ENCODE results near the gene RALA. TPM values are rescaled to one million over a fixed set of nuclear protein-coding genes. Genes with fewer than 3 reads are reported as not detected.

The RALA gene
- total RNA-seq, 1 experiment from 2014 or later = 27.3 TPM

DNA sequence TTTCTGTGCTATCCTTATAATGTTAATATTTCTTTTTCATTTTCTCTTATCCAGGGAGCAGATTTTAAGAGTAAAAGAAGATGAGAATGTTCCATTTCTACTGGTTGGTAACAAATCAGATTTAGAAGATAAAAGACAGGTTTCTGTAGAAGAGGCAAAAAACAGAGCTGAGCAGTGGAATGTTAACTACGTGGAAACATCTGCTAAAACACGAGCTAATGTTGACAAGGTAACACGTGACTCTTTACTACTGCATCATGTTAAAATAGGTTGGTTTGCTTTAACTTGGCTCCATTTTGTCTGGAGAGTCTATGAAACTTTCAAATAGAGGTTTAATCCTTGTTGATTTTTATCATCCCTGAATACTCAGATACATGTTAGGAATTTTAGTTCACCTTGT lies 73.3 kb downstream of the RALA start:
- no peak overlapping the region for H3K4me3 ChIP-seq (replicated peaks in 1 of 2; ENCODE audit: low read depth in 1 of 2, low read length in 2 of 2)
- DNase-seq (ENCODE audit: low read depth, low spot score) (no peak), ATAC-seq (no peak)
- intact Hi-C loops (cut with micrococcal nuclease) = no loop called here
- RAD21 ChIA-PET (ENCODE audit: low non-redundant PET in 1 of 2, low total read pairs in 2 of 2, uncharacterized antibody in 2 of 2, unreplicated experiment in 2 of 2) = no interaction called here
- peaks cover 5 to 7% of the 10 kb centered on the region in 2 experiments for H3K4me1 ChIP-seq (ENCODE audit: control insufficient read depth in 1 of 2, insufficient read depth in 2 of 2, low read length in 2 of 2)
- H4K20me1 ChIP-seq (ENCODE audit: insufficient read depth) = no peaks in the 10 kb centered on the region
- H3K27ac ChIP-seq (ENCODE audit: low read depth, low read length) = no peak overlapping the region
- no peaks in the 10 kb centered on the region for H3K36me3 ChIP-seq (ENCODE audit: control insufficient read depth in 1 of 2, insufficient read depth in 2 of 2, low read length in 2 of 2)
- H3K27me3 ChIP-seq (ENCODE audit: insufficient read depth, low read length) = no peaks in the 10 kb centered on the region
- CTCF ChIA-PET = no interaction called here
- H2AFZ ChIP-seq (ENCODE audit: low read depth, low read length, poor library complexity, severe bottlenecking) = no peak overlapping the region
- H3K9ac ChIP-seq (ENCODE audit: low read length) = no peak overlapping the region
- POLR2A ChIA-PET = no interaction called here
- H3K9me2 ChIP-seq (ENCODE audit: insufficient read depth) = no peaks in the 10 kb centered on the region
- TF ChIP-seq SP1 (IDR thresholded peaks at IDR 0.05; ENCODE audit: low read depth) = no peak
- no peak for TF ChIP-seq JUND (IDR thresholded peaks at IDR 0.05)
- no peak for TF ChIP-seq EZH2 (IDR thresholded peaks at IDR 0.05)
- TF ChIP-seq POLR2AphosphoS5 (IDR thresholded peaks at IDR 0.05; ENCODE audit: low read depth, low read length) = no peak
- no peak for TF ChIP-seq ELF1 (IDR thresholded peaks at IDR 0.05; ENCODE audit: borderline replicate concordance, low read depth)
- TF ChIP-seq POLR2A (IDR thresholded peaks at IDR 0.05; ENCODE audit: borderline replicate concordance, extremely low read depth, insufficient read depth, insufficient read length) = no peak
- TF ChIP-seq ATF3 (IDR thresholded peaks at IDR 0.05) = no peak
- no peak for TF ChIP-seq SRF (IDR thresholded peaks at IDR 0.05; ENCODE audit: low read depth)
- TF ChIP-seq, protein P1, sequence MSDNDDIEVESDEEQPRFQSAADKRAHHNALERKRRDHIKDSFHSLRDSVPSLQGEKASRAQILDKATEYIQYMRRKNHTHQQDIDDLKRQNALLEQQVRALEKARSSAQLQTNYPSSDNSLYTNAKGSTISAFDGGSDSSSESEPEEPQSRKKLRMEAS (IDR thresholded peaks at IDR 0.05) = no peak
- TF ChIP-seq SIN3A (IDR thresholded peaks at IDR 0.05; ENCODE audit: low read depth) = no peak
- no peak for TF ChIP-seq FOSL1 (IDR thresholded peaks at IDR 0.05; ENCODE audit: low read depth)
- no peak for TF ChIP-seq REST (IDR thresholded peaks at IDR 0.05; ENCODE audit: low read depth)
- no peak for TF ChIP-seq CEBPB (IDR thresholded peaks at IDR 0.05; ENCODE audit: low read depth)
- no peak for TF ChIP-seq RAD21 (IDR thresholded peaks at IDR 0.05; ENCODE audit: low read depth)
- TF ChIP-seq EZH2phosphoT487 (IDR thresholded peaks at IDR 0.05; ENCODE audit: borderline replicate concordance) = no peak
- no peak for TF ChIP-seq EGR1 (IDR thresholded peaks at IDR 0.05; ENCODE audit: low read depth)
- TF ChIP-seq CBX3 (IDR thresholded peaks at IDR 0.05; ENCODE audit: low read depth) = no peak
- TF ChIP-seq YY1 (IDR thresholded peaks at IDR 0.05; ENCODE audit: extremely low read depth, insufficient replicate concordance, low read depth, low read length) = no peak
- TF ChIP-seq ZNF274 (IDR thresholded peaks at IDR 0.05; ENCODE audit: low read depth, low read length) = no peak
- H3K9me3 ChIP-seq (ENCODE audit: control insufficient read depth in 1 of 2, insufficient read depth in 1 of 2, low read depth in 1 of 2, low read length in 2 of 2) = no peaks in the 10 kb centered on the region
- BruUV-seq (replicated peaks) = no TSS peak
- H3K4me2 ChIP-seq (ENCODE audit: low read length) = no peak overlapping the region
- H3K79me2 ChIP-seq (ENCODE audit: insufficient read depth, low read length) = no peaks in the 10 kb centered on the region
